T follicular helper cell (primary cell): ENCODE data around the gene PBX1.

ENCODE experiments used
- DNase-seq: peaks from one replicate; pipeline ENCODE4 v3.0.0-alpha.2; 2020; ENCODE audit warnings: low read depth

PBX1 gene

GRCh38 chr1:164725401-164725800 is 166.4 kb downstream of the PBX1 start:
- no peak for DNase-seq

- no peak for DNase-seq
Observed at GRCh38 chr1:164726235-164726634, 167.3 kb downstream of the PBX1 start.

- no peak for DNase-seq
Observed at GRCh38 chr1:164728719-164729118, 169.7 kb downstream of the PBX1 start.

- DNase-seq: no peak
Observed at GRCh38 chr1:164731161-164731876, 172.3 kb downstream of the PBX1 start.

DNA sequence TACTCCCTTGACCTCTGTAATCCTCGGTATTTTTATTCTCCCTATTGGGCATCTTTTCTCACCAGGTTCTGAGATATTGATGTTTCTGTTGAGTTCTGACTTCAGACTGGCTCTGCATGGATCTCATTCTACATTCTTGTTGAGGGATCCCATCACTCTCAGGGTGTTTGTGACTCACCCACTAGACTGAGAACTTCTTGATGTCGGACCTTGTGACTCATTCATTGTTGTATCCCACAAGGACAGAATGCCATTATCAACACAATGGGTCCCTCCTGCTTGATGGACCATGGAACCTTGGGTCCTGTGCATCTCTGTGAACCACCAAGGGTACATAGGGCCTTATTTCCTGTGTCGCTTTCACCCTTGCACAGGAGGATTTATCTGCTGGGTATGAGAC is 174.1 kb downstream of the PBX1 start:
- DNase-seq: no peak

DNA sequence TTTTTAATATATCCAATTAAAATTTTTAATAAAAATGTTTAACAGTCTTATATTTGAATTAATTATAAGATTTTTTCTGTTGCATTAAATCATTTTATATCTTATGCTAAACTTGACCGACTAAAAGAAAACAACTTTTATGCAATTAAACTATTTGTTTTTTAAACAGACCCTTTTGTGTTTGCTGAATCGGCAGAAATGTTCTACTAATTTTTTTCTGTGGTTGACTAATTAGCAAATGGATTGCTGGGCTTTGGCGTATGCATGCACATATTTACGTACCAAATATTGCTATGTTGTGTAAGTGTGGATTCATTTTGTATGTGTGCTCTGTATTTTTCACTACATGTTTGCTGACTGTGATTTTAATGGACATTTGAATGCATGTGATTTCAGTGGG is 174.8 kb downstream of the PBX1 start:
- no peak for DNase-seq

DNA sequence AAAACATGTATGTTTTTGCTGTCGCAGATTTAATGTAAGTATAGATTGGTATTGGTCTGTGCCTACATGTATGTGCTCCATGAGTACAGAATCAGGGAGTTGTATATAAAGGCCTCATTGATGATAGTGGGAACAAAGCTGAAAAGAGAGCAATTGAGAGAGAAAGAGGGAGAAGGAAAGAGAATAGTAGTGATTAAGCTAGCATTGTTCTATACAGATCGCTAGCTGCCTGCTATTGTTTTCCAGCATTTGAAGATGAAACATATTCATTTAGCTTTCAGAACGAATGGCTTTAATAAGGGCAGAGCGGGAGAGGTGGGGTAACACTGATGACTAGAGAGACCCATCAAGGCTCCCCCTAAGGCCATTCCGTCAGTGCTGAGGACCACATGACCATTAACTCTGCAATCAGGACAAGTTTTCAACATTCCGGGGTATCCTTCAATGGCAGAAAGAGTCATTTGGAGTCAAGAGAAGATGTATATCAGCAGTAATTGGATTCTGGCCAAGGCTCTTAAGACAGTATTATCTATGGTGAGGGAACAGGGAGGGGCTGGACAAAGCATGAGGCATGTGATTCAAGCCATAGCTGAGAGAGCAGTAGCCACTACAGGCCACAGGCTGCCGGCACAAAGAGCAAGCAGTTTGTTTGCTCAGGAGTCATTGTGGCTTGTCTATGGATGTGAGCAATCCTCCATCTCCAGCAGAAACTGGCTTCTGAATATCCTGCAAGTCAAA is 176.5 kb downstream of the PBX1 start:
- no peak for DNase-seq

GRCh38 chr1:164736137-164736536 is 177.2 kb downstream of the PBX1 start:
- no peak for DNase-seq

DNA sequence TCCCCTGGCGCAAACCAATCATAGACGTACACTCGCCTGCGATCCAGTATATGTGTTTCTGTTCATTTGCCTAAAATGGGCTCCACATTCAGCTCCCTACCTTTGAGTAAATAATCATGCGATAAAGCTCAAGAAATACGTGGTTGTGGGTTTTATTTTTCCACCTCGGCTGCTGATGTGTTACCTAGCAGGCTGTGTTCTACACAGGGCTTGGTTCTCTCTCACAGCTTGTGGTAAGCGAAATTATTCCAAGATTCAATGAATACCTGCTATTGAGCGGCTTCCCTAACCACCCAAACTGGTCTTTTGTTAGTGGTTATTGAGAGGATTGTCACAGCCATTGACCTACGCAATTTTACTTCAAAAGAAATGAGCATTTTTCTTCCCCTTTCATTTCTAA is 180.2 kb downstream of the PBX1 start:
- no peak for DNase-seq

GRCh38 chr1:164740000-164740526 is 181.1 kb downstream of the PBX1 start:
- DNase-seq: no peak

DNA sequence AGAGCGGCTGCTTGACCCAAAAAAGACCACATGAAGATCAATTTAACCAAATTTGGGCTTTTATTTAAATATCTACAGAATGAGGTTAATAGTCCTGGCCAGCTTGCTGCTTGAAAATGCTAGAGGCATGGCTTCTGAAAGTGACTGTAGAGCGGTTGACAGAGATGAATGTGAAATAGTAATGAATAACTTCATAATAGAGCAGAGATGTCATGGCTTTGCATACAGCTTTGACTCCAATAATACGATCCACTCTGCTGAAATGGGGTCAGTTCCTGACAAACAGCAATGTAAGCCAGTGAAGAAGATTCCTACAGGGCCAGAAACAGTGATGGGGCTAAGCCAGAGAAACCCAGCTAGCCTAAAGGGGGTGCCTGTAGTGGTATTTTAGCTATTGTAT is 183.8 kb downstream of the PBX1 start:
- no peak for DNase-seq

DNA sequence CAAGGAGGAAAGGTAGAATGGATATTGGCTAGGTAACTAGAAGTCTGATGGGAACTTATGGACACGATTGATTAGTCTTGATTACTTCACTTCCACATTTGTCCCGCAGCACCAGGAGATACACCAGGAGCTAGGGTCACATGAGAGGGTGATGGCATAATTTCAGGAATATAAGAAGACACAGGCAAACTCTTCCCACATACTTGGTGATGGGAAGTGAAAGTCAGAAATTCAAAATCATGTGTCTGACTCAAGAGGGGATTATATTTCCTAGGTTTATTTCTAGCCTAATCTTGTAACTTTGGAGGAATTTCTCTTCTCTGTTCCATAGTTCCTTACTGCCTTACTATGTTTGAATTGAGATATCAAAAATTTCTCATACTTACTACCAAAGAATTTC is 185.0 kb downstream of the PBX1 start:
- DNase-seq: no peak

DNA sequence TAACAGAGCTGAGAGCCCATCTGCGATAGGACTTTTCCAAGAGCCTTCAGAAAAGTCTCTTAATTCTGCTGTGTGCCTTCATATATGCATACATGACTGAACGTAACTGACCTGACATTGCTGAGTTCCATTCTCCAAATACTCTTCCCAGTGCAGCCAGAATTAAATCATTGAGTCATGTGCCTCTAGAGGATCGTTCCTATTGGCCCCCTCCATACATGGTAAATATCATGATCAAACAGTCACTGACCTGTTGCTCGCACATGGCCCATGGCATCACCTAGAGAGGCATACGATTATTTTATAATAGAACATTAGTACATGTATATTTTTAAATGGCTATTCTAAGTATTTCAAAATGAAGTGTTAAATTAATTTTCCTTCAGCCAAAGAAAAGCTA is 186.8 kb downstream of the PBX1 start:
- no peak for DNase-seq

DNA sequence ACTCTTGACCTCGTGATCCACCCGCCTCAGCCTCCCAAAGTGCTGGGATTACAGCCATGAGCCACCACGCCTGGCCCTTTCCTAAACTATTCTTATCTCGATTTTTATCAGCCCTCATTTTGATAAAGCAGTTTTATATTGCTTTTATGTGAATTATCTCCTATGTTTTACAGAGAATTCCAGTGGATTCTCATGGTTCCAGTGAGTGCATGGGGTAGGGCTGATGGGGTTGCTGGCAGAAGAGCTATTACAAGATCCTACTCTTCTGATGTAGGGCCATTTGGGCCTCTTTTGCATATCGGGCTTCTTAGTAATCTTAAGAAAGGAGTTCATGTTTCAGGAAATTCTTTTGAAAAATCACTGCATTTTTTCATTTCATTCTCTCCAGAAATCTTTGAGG is 187.6 kb downstream of the PBX1 start:
- DNase-seq: no peak

DNA sequence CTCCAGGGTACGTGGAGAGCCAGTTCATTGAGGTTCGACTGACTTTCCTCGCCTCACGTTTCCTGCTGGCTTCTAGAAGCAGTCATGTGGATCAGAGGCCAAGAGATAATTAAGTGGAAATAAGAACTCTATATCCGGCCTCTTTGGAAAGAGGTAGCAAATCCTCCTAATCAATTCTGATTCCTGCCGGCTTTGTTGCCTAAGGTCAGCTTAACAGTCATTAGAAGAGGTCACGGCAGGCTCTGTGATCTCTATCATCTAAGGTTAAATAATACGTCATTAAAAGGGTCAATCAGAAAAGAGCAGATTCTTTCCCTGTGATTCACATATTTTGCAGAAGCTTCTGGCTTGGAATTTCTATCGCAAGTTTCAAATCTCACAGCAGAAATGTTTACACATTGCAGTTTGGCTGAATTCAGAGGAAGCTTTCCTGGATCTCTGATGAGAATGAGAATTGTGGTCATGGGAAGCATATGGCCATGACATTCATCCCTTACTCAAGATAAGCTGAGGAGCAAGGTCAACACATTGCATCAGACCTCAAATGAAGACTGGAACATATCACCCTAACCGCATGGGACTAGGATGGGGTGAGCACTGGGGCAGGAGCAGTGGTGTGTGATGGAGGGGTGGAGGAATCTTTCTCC is 189.4 kb downstream of the PBX1 start:
- no peak for DNase-seq

- DNase-seq: no peak
Observed at GRCh38 chr1:164753521-164754077, 194.6 kb downstream of the PBX1 start.

DNA sequence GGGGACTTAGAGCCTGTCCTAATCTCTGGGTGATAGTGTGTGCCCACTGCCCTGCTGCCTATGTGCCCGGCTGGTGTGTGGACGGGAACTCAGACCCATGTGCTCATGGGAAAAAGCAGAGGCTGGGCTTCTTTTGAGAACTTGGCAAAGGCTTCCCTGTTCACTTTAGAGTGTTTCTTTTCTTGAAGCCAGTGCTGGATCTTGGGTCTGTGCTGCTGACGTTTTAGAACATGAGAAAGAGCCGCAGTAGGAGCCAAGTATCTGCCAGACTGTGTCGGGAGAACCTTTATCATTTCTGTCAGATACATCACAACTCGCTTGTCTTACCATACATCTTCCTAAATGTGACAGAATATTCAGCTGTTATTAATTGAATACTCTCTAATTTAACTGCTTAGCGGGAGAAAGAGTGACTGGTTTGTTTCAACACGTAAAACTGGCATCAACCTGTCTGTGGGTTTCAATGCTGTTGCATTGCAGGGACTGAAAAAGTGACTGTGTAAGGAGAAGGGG is 195.2 kb downstream of the PBX1 start:
- no peak for DNase-seq

DNA sequence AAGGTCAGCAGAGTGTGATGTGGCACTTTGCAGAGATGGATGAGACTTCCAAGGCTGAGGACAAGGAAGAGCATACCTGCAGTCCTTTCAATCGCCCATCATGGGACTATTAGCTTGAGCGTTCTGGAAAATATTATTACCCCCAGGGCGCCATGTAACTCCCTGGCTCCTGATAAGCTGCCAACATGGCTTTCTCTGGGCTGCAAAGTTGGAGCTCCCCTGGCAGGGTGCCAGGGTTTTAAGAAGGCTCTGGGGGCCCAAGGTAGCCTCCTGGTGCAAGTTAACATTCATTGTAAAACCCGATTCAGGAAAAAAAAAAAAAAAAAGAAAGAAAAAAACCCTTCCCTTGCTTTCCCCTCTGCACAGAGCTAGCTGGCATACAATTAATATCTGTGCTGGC is 196.7 kb downstream of the PBX1 start:
- DNase-seq: no peak

- DNase-seq: no peak
Observed at GRCh38 chr1:164756741-164757140, 197.8 kb downstream of the PBX1 start.

DNA sequence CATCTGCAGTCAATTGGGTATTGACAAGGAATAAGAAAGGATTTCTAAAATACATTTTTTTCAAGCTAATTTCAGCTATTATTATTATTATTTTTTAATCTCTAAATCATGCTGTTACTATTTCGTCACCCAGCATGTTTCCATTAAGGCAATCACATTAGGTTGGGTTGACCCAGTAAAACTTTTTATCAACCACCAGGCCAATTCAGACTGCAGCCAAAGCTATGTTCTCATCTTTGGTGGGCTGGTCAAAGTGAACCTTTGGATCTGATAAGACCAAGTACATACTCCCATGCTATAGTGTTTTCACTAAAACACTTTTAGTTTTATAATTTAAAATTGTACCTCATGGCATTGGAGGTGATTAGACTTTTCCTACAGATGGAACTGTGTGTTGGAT is 198.6 kb downstream of the PBX1 start:
- no peak for DNase-seq

DNA sequence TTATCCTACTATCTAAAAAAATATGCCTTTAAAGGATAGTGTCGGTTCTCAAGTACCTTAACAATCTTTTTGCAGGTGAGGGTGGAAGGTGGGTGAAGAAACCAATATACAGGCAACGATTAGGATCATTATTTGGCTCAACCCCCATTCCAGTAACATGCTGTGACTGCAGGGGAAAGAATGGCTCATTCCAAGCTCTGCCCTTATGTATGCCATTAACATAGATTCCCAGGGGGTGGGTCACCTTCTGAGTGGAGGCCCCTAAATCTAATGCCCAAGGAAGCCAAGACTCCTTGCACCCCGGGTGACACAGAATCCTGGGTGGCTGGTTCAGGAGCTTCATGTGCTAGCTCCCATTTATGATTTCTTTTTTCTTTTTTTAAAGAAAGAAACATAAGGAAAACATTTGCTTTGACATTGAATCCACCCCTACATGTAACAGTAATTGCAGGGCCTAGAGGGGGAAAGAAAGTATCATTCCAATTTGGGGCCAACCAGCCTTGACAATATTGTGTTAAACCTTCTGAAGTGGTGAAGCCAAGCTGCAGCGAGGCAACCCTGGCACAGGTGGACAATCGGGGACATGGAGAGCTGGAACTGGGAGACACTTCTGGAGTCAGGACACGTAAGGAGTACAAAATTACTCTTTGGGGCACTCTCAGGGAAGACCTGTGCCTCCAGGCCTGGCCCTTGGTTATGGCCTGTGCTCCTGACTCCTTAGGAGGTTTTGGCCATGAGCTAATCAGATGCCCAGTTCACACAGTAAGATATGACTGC is 200.3 kb downstream of the PBX1 start:
- no peak for DNase-seq
